D721Med (cell line): Measurements from ENCODE around the gene MYRIP.

ENCODE experiments used
- DNase-seq: peaks from one replicate; pipeline ENCODE4 v3.0.0; 2011; ENCODE audit warnings: low spot score; ENCODE audit not compliant: insufficient read length
- FAIRE-seq: peaks from 2 replicates; lab custom pipeline; 2011; peaks lifted over from hg19 to GRCh38; lab: Jason Lieb, UNC
- CTCF ChIP-seq: IDR thresholded peaks from 2 replicates; pipeline ENCODE4 v1.5.1; 2012; ENCODE audit warnings: mild to moderate bottlenecking, control low read depth; ENCODE audit not compliant: insufficient read depth; ENCODE audit errors: missing control alignments

The MYRIP gene

GRCh38 chr3:40211579-40211978 lies 402.2 kb downstream of the MYRIP start:
- no peak for TF ChIP-seq CTCF
- FAIRE-seq (no peak), DNase-seq (no peak)

DNA sequence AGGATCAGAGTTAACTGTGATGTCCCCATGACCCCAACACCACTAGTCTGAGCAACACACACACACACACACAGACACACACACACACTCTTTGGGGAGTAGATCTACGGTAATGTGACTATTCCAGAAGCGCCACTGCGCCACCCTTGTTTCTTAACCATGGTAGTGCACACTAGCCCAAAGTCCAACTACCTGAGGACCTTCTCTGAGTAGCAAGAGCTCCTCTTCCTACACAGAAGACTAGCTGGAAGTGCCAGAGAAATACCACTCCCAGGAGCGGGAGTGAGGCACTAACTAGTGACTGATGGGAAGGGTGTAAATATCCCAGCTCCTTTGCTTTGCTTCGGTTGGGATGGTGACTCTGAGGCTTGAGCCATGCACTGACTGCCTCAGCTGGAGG lies 404.1 kb downstream of the MYRIP start:
- no peak for TF ChIP-seq CTCF
- no peak for DNase-seq
- FAIRE-seq = no peak

GRCh38 chr3:40215015-40215414 lies 405.6 kb downstream of the MYRIP start:
- DNase-seq (no peak), FAIRE-seq (no peak)
- TF ChIP-seq CTCF = no peak

- FAIRE-seq (no peak), DNase-seq (no peak)
- no peak for TF ChIP-seq CTCF
Measured at GRCh38 chr3:40216471-40216870, 407.1 kb downstream of the MYRIP start.

GRCh38 chr3:40223856-40224255 lies 414.4 kb downstream of the MYRIP start:
- no peak for TF ChIP-seq CTCF
- DNase-seq = no peak
- no peak for FAIRE-seq

DNA sequence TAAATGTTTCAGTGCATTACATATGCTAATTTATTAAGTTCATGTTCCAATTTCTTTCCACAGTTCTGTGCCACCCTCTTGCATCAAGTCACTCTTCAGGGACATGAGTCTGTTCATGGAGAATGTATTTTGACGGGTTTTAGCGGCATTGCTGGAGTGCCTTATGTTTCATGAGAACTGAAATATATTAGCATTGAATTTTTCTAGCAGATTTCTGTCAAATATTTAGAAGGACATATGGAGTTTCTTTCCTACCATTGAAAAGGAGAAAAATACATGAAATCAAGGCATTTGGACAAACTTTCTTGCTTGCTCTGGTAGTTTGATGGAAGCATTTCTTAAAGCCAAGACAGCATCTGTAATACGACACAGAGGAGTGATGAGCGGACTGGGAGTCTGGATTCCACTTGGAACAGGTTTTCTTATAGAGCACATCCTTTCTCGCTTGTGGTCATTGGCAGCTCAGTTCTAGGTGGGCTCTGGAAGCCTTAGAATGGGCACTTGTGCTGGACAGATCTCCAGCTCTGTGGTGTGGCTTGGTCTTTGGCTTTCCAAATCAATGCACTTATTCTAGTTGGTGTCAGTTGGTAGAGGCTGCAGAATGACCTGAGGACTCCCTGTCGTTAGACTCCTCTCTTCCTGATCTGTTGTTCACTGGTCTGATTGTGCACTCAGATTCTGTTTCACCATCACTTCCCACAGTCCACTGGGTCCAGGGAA lies 415.5 kb downstream of the MYRIP start:
- TF ChIP-seq CTCF = no peak
- DNase-seq (no peak), FAIRE-seq (no peak)

GRCh38 chr3:40226636-40227035 lies 417.2 kb downstream of the MYRIP start:
- no peak for FAIRE-seq
- TF ChIP-seq CTCF = no peak

More at GRCh38 chr3:40226636-40227035, 417.2 kb downstream of the MYRIP start:
- DNase-seq = no peak
